CD4-positive, alpha-beta T cell treated with Interleukin-21 for 1 hour (primary cell): Measurements from ENCODE around the gene SPANXN3.
"Not testable (repeated sequence)": the region's sequence is repeated elsewhere in the genome, so short reads cannot be mapped to it uniquely, and the experiment has no call there.

Source experiments
- DNase-seq: peaks from one replicate; pipeline ENCODE4 v3.0.0-alpha.2; 2020

SPANXN3 gene, protein sequence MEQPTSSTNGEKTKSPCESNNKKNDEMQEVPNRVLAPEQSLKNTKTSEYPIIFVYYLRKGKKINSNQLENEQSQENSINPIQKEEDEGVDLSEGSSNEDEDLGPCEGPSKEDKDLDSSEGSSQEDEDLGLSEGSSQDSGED

DNA sequence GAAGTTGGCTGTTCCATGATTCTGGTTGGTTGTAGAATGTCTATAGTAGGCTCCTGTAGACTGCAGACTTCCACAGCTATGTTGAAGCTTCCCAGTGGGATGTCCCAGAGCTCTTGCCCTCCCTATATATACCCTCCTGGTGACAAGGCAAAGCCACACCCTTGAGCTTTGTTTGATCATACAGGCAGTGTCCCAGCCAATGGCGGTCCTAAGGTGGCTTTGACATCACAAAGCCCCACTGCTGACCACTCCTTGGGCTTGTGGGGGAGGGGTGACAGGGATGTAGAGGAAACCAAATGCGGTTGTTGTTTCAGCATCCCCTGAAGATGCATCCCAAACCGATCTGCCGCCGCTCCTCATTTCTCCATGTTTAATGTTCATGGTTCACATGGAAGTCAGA is at the start of gene SPANXN3:
Gene SPANXN3 (minus strand): TSS at position 101 of the 400 bp plus-strand sequence. CDS start 84 bp downstream, at position 17.
- DNase-seq = not testable (repeated sequence)

DNA sequence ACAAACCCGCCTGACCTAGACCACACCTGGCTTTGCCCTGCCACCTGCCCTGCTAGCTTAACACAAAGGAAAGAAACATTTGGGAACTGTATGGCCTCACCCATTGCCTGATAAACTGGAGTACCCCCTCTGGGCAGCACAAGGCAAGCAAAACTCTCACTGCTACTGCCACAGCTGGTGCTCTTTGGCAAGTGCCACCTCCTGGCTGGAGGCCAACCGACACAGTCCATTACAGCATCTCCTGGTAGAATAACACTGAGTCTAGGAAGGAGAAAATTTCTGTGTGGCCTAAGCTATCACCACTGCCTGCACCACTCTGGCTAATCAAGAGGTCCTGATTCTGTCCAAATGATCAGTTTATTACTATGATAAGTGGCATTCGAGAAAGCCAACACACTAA is 18.9 kb upstream of the SPANXN3 start:
- DNase-seq = no peak

DNA sequence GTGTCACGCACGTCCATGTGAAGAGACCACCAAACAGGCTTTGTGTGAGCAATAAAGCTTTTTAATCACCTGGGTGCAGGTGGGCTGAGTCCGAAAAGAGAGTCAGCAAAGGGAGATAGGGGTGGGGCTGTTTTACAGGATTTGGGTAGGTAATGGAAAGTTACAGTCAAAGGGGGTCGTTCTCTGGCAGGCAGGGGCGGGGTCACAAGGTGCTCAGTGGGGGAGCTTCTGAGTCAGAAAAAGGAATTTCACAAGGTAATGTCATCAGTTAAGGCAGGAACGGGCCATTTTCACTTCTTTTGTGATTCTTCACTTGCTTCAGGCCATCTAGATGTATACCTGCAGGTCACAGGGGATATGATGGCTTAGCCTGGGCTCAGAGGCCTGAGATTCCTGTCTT is 15.1 kb downstream of the SPANXN3 start:
- not testable (repeated sequence) for DNase-seq

DNA sequence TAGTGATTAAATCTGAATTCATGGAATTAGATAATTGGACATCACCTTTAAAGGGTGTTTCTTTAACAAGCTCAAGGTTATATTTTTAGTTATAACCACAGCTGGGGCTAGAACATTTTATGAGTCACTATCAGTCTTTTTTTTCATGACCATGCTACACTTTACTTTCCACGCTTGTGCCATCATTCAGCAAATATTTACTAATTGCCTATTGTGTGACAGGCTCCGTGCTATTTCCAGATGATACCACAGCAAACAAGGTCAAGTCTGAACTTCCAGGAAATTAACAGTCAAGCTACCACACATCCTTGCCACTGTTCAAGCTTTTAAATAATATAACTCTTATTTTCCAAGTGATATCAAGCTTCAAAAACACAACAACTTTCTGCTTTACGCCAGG is 16.5 kb downstream of the SPANXN3 start:
- DNase-seq = no peak

DNA sequence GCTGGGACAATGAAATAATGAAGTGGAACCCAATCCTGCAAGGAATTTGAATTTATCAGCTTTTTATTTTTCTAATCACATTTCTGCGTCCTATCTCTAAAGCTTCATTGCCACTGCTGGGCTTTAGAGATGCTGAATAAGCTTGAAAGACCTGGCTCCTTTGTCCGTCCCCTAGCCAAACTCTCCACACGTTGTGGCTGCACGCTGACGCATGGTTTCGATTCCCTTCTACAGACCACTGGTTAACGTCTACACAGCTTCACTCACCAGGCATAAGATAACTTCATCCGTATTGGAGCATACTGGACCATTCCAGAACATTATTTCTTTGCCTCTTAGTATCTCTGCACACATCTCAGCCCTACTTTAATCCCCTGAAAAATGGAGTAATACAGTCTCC is 31.2 kb downstream of the SPANXN3 start:
- DNase-seq = no peak

DNA sequence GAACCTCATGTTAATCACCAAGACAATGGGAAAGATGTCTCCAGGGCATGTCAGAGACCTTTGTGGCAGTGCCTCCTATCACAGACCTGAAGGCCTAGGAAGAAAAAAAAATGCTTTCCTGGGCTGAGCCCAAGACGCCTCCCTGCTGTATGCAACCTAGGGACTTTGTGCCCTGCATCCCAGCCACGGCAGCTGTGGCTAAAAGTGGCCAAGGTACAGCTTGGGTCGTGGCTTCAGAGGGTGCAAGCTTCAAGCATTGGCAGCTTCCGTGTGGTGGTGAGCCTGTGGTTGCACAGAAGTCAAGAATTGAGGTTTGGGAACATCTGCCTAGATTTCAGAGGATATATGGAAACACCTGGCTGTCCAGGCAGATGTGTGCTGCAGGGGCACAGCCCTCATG is 40.5 kb downstream of the SPANXN3 start:
- no peak for DNase-seq

DNA sequence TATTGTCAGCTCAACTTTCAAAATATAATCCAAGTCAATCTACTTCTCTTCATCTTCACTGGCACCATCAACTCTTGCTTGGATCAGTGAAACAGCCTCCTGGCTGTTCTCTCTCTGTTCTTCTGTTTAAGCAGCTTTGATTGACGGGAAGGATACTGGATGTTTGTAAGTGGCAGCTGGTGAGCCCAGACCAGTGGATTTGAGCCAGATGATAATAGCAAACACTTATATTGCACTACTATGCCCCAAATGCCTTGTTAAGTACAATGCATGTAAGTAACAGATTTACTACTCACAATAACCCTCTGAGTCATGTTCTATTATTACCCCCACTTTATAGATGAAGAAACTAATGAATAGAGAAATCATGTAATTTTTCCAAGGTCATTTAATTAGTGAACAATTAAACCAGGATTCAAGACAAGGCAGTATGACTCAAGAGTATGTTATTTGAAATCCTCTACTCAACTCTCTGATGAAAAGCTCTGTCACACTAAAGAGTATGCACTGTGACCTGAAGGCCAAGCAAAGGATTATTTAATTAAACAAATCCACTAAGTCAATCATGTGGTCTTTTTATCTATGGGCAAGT is 44.8 kb downstream of the SPANXN3 start:
- no peak for DNase-seq

DNA sequence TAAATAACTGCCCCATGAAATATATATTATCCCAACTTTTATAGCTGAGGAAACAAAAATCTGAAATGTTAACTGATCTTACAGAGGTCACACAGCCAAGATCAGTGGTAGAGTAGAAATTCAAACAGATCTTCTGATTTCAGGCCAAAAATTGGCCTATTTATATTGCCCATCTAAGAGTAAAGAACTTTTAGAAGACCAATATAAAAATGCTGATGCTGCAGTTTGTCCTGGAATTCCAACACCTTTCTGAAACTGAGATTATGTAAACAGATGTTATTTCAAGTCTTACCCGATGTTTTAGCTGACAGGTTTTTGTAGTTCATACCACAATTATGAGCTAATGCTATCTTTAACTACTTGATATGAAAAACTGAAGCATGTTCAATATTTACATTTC is 51.1 kb downstream of the SPANXN3 start:
- no peak for DNase-seq

DNA sequence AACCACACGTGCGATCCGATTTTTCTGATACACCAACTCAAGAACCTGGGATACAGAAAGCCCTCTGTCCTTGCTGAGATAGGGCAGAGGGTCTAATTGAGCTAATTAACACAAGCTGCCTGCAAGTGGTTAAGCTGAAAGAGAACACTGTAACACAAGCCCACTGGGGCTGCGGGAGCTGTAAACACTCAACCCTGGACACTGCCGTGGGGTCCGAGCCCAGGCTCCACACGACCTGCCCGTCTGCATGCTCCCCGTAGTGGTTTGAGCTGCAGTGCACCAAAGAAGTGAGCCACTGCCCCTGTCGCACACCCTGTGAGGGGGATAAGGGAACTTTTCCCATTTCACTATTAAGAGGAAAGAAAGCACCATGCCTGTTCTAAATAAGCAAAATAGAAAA is 54.6 kb downstream of the SPANXN3 start:
- DNase-seq = no peak

DNA sequence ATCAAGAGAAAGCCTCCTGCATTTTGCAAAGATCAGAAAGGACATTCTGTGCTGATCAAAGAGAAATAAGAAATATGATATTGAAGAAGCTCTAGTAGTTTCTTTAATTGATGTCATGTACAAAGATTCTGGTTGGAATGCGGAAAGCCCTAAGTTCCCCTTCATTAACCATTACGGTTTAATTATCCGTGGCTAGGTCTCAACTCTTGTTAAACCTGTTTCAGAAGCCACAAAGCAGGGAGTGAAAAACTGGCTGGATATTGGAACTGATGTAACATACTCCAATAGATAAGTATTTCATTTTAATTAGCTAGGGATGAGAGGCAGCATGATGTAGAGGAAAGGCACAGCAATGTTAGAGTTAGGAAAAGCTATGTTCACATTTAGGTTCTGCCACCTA is 55.7 kb downstream of the SPANXN3 start:
- no peak for DNase-seq
